Measurements from ENCODE around the gene P2RX4.
"Not testable (repeated sequence)": the region's sequence is repeated elsewhere in the genome, so short reads cannot be mapped to it uniquely, and the experiment has no call there.

The P2RX4 gene

GRCh38 chr12:121240484-121241101, 30.7 kb downstream of the P2RX4 start:
- FAIRE-seq (no peak), DNase-seq (ENCODE audit: low spot score) (no peak)

GRCh38 chr12:121241156-121241970, 31.4 kb downstream of the P2RX4 start:
- no peak for FAIRE-seq
- DNase-seq (ENCODE audit: low spot score): no peak

GRCh38 chr12:121245031-121245430, 35.1 kb downstream of the P2RX4 start:
- FAIRE-seq (no peak), DNase-seq (ENCODE audit: low spot score) (no peak)

- no peak for FAIRE-seq
- no peak for DNase-seq (ENCODE audit: low spot score)
Observed at GRCh38 chr12:121245951-121246350, 36.0 kb downstream of the P2RX4 start.

- no peak for FAIRE-seq
Observed at GRCh38 chr12:121246893-121247557, 37.1 kb downstream of the P2RX4 start.

GRCh38 chr12:121248622-121249021, 38.7 kb downstream of the P2RX4 start:
- DNase-seq (ENCODE audit: low spot score) (no peak), FAIRE-seq (no peak)

More at GRCh38 chr12:121246893-121247557, 37.1 kb downstream of the P2RX4 start:
- DNase-seq (ENCODE audit: low spot score): no peak

GRCh38 chr12:121250359-121250758, 40.4 kb downstream of the P2RX4 start:
- DNase-seq (ENCODE audit: low spot score) (no peak), FAIRE-seq (no peak)

GRCh38 chr12:121251838-121252237, 41.9 kb downstream of the P2RX4 start:
- no peak for FAIRE-seq

GRCh38 chr12:121252712-121253345, 42.9 kb downstream of the P2RX4 start:
- FAIRE-seq (no peak), DNase-seq (ENCODE audit: low spot score) (no peak)

More at GRCh38 chr12:121251838-121252237, 41.9 kb downstream of the P2RX4 start:
- DNase-seq (ENCODE audit: low spot score): no peak

- DNase-seq (ENCODE audit: low spot score) (no peak), FAIRE-seq (no peak)
Observed at GRCh38 chr12:121253638-121254335, 43.9 kb downstream of the P2RX4 start.

- FAIRE-seq: no peak
- no peak for DNase-seq (ENCODE audit: low spot score)
Observed at GRCh38 chr12:121255433-121255832, 45.5 kb downstream of the P2RX4 start.

- not testable (repeated sequence) for DNase-seq (ENCODE audit: low spot score); FAIRE-seq
Observed at GRCh38 chr12:121257704-121258449, 47.9 kb downstream of the P2RX4 start.

GRCh38 chr12:121259074-121259473, 49.1 kb downstream of the P2RX4 start:
- no peak for FAIRE-seq

GRCh38 chr12:121260091-121260490, 50.2 kb downstream of the P2RX4 start:
- no peak for DNase-seq (ENCODE audit: low spot score)
- FAIRE-seq: no peak

More at GRCh38 chr12:121259074-121259473, 49.1 kb downstream of the P2RX4 start:
- DNase-seq (ENCODE audit: low spot score): no peak

GRCh38 chr12:121261398-121261797, 51.5 kb downstream of the P2RX4 start:
- no peak for FAIRE-seq
- DNase-seq (ENCODE audit: low spot score): no peak

GRCh38 chr12:121263206-121263935, 53.4 kb downstream of the P2RX4 start:
- FAIRE-seq (no peak), DNase-seq (ENCODE audit: low spot score) (no peak)

- no peak for DNase-seq (ENCODE audit: low spot score)
- FAIRE-seq: no peak
Observed at GRCh38 chr12:121264135-121264534, 54.2 kb downstream of the P2RX4 start.

- no peak for DNase-seq (ENCODE audit: low spot score)
- no peak for FAIRE-seq
Observed at GRCh38 chr12:121264951-121265515, 55.1 kb downstream of the P2RX4 start.

GRCh38 chr12:121267822-121268221, 57.9 kb downstream of the P2RX4 start:
- DNase-seq (ENCODE audit: low spot score) (no peak), FAIRE-seq (no peak)

Data from urothelium cell line (cell line).